Measurements from ENCODE around the gene KCTD17. TPM values are rescaled to one million over a fixed set of nuclear protein-coding genes. Genes with fewer than 3 reads are reported as not detected.

The KCTD17 gene
- total RNA-seq, 3 donors from 2014 or later: 8.2 to 17.4 (median 11.1) TPM

- no peaks in the 10 kb centered on the region for H3K27me3 ChIP-seq
- no peaks in the 10 kb centered on the region for H3K4me1 ChIP-seq
- TF ChIP-seq CTCF (IDR thresholded peaks at IDR 0.05) (no peak), POLR2AphosphoS5 (IDR thresholded peaks at IDR 0.05) (no peak), POLR2A (IDR thresholded peaks at IDR 0.05) (no peak)
- intact Hi-C loops (cut with DNase I; ENCODE audit: low total_unique reads): no loop called here
- no peak overlapping the region for H3K4me3 ChIP-seq
- DNase-seq (ENCODE audit: low spot score in 2 of 2): no peak
- H3K9me3 ChIP-seq: no peaks in the 10 kb centered on the region
- H3K36me3 ChIP-seq: no peaks in the 10 kb centered on the region
- no peak overlapping the region for H3K27ac ChIP-seq
These were observed 12.1 kb upstream of the KCTD17 start for GRCh38 chr22:37039466-37039865.

GRCh38 chr22:37043209-37043827, 8.2 kb upstream of the KCTD17 start:
- H3K27me3 ChIP-seq: no peaks in the 10 kb centered on the region
- no peak for TF ChIP-seq POLR2A (IDR thresholded peaks at IDR 0.05)
- TF ChIP-seq POLR2AphosphoS5 (IDR thresholded peaks at IDR 0.05): no peak
- no peak for TF ChIP-seq CTCF (IDR thresholded peaks at IDR 0.05)
- H3K27ac ChIP-seq: no peak overlapping the region
- no peaks in the 10 kb centered on the region for H3K9me3 ChIP-seq
- DNase-seq (ENCODE audit: low spot score in 2 of 2): no peak
- intact Hi-C loops (cut with DNase I; ENCODE audit: low total_unique reads): no loop called here
- no peaks in the 10 kb centered on the region for H3K36me3 ChIP-seq
- H3K4me3 ChIP-seq: no peak overlapping the region
- H3K4me1 ChIP-seq: no peaks in the 10 kb centered on the region

GRCh38 chr22:37043828-37044538, 7.6 kb upstream of the KCTD17 start:
- no peaks in the 10 kb centered on the region for H3K27me3 ChIP-seq
- no peak overlapping the region for H3K27ac ChIP-seq
- TF ChIP-seq POLR2AphosphoS5 (IDR thresholded peaks at IDR 0.05) (no peak), CTCF (IDR thresholded peaks at IDR 0.05) (peak; percentile 14 to 68 (median 44))
- H3K9me3 ChIP-seq: no peaks in the 10 kb centered on the region
- intact Hi-C loops (cut with DNase I; ENCODE audit: low total_unique reads): no loop called here
- no peaks in the 10 kb centered on the region for H3K36me3 ChIP-seq
- no peak overlapping the region for H3K4me3 ChIP-seq
- no peaks in the 10 kb centered on the region for H3K4me1 ChIP-seq
- peak; percentile 57 to 71 for DNase-seq (ENCODE audit: low spot score in 2 of 2)

GRCh38 chr22:37044634-37045625, 6.6 kb upstream of the KCTD17 start:
- Histone ChIP-seq H3K4me1 (no peaks in the 10 kb centered on the region), H3K4me3 (no peak overlapping the region), H3K9me3 (no peaks in the 10 kb centered on the region), H3K27me3 (no peaks in the 10 kb centered on the region), H3K27ac (no peak overlapping the region), H3K36me3 (no peaks in the 10 kb centered on the region)
- no peak for TF ChIP-seq POLR2AphosphoS5 (IDR thresholded peaks at IDR 0.05)
- TF ChIP-seq CTCF (IDR thresholded peaks at IDR 0.05): no peak
- no peak for TF ChIP-seq POLR2A (IDR thresholded peaks at IDR 0.05)
- intact Hi-C loops (cut with DNase I; ENCODE audit: low total_unique reads): no loop called here
- no peak for DNase-seq (ENCODE audit: low spot score in 2 of 2)
